HG02571 (cell line): ENCODE data around the gene SKP1.
"Not testable (repeated sequence)": the region's sequence is repeated elsewhere in the genome, so short reads cannot be mapped to it uniquely, and the experiment has no call there.

Experiments
- ATAC-seq: cut with Tn5 transposase; IDR thresholded peaks from one replicate; pipeline ENCODE4 v1.9.1; 2021; ENCODE audit warnings: mild to moderate bottlenecking, moderate library complexity; ENCODE audit not compliant: unreplicated experiment

The SKP1 gene

DNA sequence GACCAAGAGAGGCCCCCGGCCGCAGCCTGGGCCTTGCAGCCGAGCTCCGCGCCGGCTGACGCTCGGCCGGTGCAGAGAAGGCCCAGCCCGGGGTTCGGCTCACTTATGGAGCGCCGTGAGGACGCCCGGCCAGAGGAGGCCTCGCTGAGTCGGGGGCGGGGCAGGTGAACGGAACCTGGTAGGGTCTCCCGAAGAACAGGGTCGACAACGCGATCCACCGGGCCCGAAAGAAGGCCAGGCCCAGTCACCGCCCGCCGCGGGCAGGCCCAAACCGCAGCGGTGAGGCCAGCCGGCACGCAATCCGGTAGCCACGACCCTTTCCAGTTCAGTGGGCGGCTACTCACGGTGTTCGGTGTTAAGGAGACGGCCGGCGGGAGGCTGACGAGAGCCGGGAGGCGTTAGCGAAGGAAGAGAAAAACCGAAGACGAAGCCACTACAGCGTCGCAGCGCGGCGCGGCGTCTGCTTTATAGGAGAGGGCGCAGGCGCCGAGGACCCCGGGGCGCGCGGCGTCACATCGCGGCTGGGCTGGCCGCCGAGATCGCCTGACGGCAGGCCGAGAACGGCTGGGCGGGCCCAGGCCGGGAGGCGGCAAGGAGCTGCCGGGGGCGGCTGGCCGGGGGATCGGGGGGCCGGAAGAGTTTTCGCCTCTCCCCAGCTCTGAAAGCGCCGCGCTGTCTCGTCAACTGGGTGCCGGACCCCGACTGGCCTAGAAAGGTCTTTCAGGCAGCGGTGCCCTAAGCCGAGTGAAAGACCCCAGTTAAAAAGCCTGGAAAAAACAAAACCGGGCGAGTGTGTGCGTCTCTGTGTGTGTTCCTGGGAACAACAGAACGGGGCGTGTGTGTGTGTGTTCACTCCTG, at the start of gene SKP1:
Gene SKP1, minus strand, starts transcription at position 440 of the 858 bp plus-strand sequence. CDS start 2,928 bp downstream, outside the sequence.
- peak; percentile 74 for ATAC-seq

DNA sequence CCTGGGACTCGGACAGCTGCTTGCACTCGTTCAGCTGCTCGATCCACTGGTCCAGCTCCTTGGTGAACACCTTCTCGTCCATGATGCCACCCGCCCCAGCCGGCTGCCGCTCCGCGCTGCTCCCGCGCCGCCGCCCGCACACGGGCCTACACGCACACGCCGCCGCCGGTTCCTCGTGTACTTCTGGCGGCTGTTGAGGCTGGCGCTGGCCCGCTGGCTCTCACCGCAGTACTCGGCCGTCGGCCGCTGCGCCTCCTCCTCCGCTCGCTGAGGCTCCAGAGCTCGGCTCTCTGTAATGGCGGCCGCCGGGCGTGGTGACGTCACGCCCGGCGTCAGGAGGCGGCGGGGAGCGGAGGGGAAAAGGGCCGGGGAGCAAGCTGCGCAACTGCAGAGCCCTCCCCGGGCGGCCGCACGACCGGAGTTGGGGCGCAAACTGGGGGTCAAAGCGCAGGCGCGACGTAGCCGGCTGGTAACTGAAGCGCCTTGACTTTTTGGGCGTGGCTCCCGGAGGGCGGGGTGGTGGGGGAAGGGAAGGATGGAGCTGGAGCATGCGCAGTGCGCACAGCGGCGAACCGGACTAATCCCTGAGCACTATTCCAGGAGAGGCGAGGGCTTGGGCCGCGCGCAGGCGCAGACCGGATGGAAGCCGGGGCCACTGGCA, 49.2 kb upstream of the SKP1 start, which contains the start of gene PPP2CA:
Gene PPP2CA, minus strand, starts transcription at position 294 of the 661 bp plus-strand sequence. Its CDS starts 212 bp downstream, at position 82.
- peak; percentile 80 for ATAC-seq

- peak; percentile 25 for ATAC-seq
Measured at GRCh38 chr5:134224888-134225779, 48.4 kb upstream of the SKP1 start.

GRCh38 chr5:134223406-134224248, 46.9 kb upstream of the SKP1 start:
- ATAC-seq: no peak

DNA sequence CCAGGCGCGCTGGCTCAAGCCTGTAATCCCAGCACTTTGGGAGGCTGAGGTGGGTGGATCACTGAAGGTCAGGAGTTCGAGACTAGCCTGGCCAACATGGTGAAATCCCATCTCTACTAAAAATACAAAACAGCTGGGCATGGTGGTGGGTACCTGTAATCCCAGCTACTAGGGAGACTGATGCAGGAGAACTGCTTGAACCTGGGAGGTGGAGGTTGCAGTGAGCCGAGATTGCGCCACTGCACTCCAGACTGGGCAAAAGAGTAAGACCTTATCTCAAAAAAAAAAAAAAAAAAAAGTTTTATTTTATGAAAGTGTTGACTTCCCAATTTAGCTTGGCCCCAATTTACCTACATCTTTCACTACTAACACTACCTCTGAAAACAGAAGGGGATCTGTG, 44.9 kb upstream of the SKP1 start:
- ATAC-seq: not testable (repeated sequence)

GRCh38 chr5:134215757-134216156, 39.0 kb upstream of the SKP1 start:
- ATAC-seq: no peak

DNA sequence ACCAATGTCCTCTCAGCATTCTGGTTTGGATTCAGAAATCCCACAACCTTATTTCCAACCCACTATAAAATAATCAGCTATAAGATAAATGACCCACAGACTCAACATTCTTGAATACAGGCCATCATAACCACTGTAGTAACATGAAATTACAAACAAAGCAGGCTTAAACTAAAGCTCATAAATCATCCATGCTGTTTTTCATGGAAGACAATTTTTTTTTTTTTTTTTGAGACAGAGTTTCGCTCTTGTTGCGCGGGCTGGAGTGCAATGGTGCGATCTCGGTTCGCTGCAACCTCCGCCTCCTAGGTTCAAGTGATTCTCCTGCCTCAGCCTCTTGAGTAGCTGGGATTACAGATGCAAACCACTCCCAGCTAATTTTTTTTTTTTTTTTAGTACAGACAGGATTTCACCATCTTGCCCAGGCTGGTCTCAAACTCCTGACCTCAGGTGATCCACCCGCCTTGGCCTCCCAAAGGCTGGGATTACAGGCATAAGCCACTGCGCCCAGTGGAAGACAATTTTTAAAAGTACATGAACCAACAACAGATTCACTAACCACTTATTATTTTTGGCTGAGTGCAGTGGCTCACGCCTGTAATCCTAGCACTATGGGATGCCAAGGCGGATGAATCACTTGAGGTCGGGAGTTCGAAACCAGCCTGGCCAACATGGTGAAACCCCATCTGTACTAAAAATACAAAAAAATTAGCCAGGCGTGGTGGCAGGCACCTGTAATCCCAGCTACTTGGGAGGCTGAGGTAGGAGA, 34.7 kb upstream of the SKP1 start:
- ATAC-seq: not testable (repeated sequence)

DNA sequence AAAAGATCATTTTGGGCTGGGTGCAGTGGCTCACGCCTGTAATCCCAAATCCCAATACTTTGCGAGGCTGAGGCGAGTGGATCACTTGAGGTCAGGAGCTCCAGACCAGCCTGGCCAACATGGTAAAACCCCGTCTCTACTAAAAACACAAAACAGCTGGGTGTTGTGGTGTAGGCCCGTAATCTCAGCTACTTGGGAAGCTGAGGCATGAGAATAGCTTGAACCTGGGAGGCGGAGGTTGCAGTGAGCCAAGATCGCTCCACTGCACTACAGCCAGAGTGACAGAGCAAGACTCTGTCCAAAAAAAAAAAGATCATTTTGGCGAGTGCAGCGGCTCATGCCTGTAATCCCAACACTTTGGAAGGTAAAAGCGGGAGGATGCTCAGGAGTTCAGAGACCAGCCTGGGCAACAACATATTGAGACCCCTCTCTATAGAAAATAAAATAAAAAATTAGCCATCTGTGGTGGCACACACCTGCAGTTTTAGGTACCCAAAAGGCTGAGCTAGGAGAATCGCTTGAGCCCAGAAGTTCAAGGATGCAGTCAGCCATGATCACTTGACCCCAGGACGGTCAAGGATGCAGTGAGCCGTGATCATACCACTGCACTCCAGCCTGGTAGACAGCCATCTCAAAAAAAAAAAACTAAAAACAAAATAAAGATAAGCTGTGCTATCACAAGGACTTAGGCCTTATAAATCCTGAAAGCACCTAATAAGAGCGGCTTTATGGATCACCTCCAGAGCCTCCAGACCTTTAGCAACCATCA, 32.9 kb upstream of the SKP1 start:
- no peak for ATAC-seq

DNA sequence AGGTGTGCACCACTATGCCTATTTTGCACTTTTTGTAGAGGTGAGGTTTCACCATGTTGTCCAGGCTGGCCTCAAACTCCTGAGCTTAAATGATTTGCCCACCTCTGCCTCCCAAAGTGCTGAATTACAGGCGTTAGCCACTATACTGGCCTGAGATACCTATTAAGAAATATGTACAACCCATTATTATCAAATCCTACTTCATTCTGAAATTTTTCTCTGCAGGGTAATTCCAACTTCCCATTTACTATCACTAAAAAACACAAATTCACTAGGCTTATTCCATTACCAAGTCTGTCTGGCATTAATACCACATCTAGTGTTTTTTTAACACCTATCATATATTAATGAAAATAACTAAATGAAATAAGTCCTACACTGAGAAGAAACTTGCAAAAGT, 30.9 kb upstream of the SKP1 start:
- ATAC-seq: no peak

DNA sequence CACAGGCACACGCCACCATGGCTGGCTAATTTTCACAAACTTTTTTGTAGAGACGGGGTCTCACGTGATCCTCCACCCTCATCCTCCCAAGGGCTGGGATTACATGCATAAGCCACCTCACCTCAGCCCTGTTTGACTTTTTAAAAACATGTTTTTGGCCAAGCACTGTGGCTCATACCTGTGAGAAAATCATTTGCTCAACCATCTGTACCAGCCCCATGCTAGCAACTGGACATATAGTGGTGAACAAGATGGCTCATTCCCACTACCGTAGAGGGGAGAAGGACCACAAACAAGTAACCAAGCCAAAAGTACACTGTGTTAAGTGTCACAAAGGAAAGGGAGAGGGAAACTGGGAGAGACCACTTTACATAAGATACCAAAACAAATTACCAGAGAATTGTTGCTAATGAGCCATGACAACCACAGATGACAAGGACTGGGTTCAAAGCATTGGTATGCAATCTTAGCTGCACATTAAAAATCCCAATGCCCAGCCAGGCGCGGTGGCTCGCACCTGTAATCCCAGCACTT, 29.9 kb upstream of the SKP1 start:
- no peak for ATAC-seq

GRCh38 chr5:134204575-134204974, 27.8 kb upstream of the SKP1 start:
- no peak for ATAC-seq

DNA sequence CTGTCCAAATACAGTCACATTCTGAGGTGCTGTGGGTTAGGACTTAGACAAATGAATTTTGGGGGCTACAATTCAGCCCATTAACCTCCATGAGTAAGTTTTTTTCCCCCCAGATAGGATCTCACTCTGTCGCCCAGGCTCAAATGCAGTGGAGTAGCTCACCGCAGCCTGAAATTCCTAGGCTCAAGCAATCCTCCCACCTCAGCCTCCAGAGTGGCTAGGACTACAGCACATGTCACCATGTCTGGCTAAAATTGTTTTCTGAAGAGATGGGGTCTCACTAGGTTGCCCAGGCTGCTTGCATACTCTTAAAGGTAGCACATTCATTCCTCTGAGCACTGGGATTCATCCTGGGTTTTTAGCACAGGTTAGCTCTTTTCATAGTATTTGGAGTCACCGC, 26.9 kb upstream of the SKP1 start:
- no peak for ATAC-seq

DNA sequence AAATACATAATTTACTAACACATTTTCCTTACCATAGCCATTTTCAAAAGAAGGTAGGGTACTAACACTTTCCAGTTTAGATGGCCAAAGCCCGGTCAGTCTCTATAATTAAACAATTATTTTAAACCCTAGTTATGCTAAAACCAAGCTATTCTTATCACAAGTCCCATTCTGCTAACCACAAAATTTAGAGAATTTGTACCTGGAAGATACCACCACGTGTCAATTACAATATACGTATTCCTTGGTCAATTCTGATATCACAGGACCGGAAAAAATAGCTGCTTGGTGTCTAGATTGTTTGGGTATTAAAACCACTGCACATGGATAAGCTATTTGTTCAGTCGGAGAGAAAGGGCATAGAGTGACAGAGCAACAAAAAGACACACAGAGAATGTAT, 18.9 kb upstream of the SKP1 start:
- ATAC-seq: no peak

GRCh38 chr5:134189031-134189430, 12.3 kb upstream of the SKP1 start:
- no peak for ATAC-seq

- ATAC-seq: no peak
Measured at GRCh38 chr5:134188092-134188491, 11.3 kb upstream of the SKP1 start.

GRCh38 chr5:134184155-134185135, 7.7 kb upstream of the SKP1 start:
- ATAC-seq: peak; percentile 89

GRCh38 chr5:134183481-134183880, 6.7 kb upstream of the SKP1 start:
- ATAC-seq: no peak
